Thoracic aorta (tissue), 2 donors: ENCODE measurements around the gene TNFRSF8. TPM values are rescaled to one million over a fixed set of nuclear protein-coding genes. Genes with fewer than 3 reads are reported as not detected.

Source experiments
- ATAC-seq: fragments of 150-250 bp; one replicate; pipeline ENCODE4 v1.8.0; 2017; ENCODE audit warnings: low read depth; ENCODE audit not compliant: insufficient number of reproducible peaks, low FRiP score
- DNase-seq: peaks from one replicate; pipeline ENCODE4 v3.0.0-alpha.2; 2020; ENCODE audit warnings: low spot score
- H3K27ac ChIP-seq, 2 donors: fragments of 200-600 bp; sonication (generic); 1 replicate in 1 of 2; 2 replicates in 1 of 2; pipeline ENCODE4 v1.5.1; 2016; ENCODE audit warnings: mild to moderate bottlenecking in 2 of 2, moderate library complexity in 2 of 2
- H3K27me3 ChIP-seq: fragments of 200-600 bp; sonication (generic); replicated peaks from 2 replicates; pipeline ENCODE4 v1.6.0; 2016; ENCODE audit warnings: mild to moderate bottlenecking; ENCODE audit not compliant: insufficient read depth
- H3K36me3 ChIP-seq: fragments of 200-600 bp; sonication (generic); one replicate; pipeline ENCODE4 v1.5.1; 2016
- H3K4me1 ChIP-seq, 2 donors: fragments of 200-600 bp; sonication (generic); 1 replicate in 1 of 2; 2 replicates in 1 of 2; pipeline versions ENCODE4 v1.5.1 to v1.6.0; 2016; ENCODE audit warnings: low read depth in 2 of 2, mild to moderate bottlenecking in 1 of 2; ENCODE audit not compliant: control insufficient read depth in 1 of 2
- H3K4me3 ChIP-seq: fragments of 200-600 bp; sonication (generic); 2 replicates; pipeline ENCODE4 v1.5.1; 2016; ENCODE audit warnings: mild to moderate bottlenecking
- H3K9me3 ChIP-seq: fragments of 200-600 bp; sonication (generic); 2 replicates; pipeline ENCODE4 v1.5.1; 2016
- total RNA-seq, 2 donors: library from RNA; depleted of rRNA; stranded (reverse); fragments of >200 nt; gene quantifications; one replicate each; pipeline versions ENCODE4 v1.1.0 to v1.2.3, GENCODE V29; 2016
- TF ChIP-seq, protein P1 (sequence below): fragments of 200-600 bp; sonication (generic); IDR thresholded peaks from one replicate; pipeline ENCODE4 v1.5.1; 2019; ENCODE audit warnings: antibody characterized with exemption

Gene TNFRSF8
- total RNA-seq, 2 donors from 2014 or later: 0.49 to 0.54 TPM

DNA sequence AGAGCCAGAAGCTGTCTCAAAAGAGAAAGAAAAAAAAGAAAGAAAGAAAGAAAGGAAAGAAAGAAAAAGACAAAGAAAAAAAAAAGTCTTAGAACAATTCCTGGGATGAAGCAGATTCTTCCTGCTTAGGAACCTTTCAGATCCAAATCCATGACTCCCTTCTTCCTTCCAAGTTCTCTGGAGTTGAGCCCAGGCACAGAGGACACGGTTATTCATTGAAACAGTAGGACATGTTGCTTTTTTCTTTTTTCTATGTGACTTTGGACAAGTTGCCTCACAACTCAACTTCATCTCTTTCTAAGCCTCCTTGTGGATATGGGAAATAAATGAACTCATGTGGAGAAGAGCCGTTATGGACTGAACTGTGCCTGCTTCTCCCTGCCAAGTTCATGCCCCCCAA is 14.7 kb upstream of the TNFRSF8 start:
- Histone ChIP-seq H3K4me1 (peaks cover 5 to 19% of the 10 kb centered on the region in 2 donors), H3K36me3 (no peaks in the 10 kb centered on the region), H3K27ac (no peak overlapping the region), H3K27me3 (no peaks in the 10 kb centered on the region), H3K9me3 (no peaks in the 10 kb centered on the region), H3K4me3 (no peak overlapping the region)
- no peak for ATAC-seq
- TF ChIP-seq, protein P1, sequence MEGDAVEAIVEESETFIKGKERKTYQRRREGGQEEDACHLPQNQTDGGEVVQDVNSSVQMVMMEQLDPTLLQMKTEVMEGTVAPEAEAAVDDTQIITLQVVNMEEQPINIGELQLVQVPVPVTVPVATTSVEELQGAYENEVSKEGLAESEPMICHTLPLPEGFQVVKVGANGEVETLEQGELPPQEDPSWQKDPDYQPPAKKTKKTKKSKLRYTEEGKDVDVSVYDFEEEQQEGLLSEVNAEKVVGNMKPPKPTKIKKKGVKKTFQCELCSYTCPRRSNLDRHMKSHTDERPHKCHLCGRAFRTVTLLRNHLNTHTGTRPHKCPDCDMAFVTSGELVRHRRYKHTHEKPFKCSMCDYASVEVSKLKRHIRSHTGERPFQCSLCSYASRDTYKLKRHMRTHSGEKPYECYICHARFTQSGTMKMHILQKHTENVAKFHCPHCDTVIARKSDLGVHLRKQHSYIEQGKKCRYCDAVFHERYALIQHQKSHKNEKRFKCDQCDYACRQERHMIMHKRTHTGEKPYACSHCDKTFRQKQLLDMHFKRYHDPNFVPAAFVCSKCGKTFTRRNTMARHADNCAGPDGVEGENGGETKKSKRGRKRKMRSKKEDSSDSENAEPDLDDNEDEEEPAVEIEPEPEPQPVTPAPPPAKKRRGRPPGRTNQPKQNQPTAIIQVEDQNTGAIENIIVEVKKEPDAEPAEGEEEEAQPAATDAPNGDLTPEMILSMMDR: no peak
- no peak for DNase-seq

DNA sequence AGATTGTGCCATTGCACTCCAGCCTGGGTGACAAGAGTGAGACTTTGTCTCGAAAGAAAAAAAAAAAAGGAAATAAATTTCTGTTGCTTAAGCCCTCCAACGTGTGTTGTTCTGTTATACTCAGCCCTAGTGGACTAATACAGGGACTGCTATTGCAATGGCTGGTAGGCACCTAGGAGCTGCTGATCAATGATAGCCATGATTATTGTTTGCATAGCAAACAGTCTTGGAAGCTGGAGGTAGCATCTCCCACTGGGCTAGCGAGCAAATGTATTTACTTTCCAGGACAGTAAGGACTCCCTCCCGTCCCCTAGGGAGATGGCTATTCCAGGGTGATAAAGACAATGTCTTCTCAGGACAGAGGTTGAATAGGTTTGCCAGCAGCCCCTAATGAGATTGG is 13.5 kb upstream of the TNFRSF8 start:
- ATAC-seq: no peak
- H3K4me1 ChIP-seq: peaks cover 5 to 23% of the 10 kb centered on the region in 2 donors
- TF ChIP-seq, protein P1: no peak

DNA sequence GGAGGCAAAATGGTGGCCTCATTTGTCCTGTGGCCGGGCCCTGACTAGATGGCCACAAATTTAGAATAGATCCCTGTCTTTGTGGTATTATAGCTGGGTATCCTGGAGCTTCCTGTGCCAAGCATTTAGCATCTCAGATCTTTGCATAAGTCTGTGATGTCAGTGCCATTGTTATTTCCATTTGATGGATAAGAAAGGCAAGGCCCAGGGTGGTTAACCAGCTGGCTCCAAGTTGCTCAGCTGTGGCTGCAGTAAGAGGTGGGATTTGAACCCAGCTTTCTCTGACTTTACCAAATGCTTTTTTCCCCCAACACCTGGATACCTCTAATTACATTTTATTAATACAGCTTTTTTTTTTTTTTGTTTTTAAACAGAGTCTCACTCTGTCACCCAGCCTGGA is 11.7 kb upstream of the TNFRSF8 start:
- Histone ChIP-seq H3K27ac (no peak overlapping the region), H3K36me3 (no peaks in the 10 kb centered on the region), H3K9me3 (no peaks in the 10 kb centered on the region), H3K4me3 (no peak overlapping the region), H3K4me1 (peaks cover 5 to 23% of the 10 kb centered on the region in 2 donors), H3K27me3 (no peaks in the 10 kb centered on the region)
- DNase-seq (no peak), ATAC-seq (no peak)
- TF ChIP-seq, protein P1: no peak

More for the DNA sequence above, 13.5 kb upstream of the TNFRSF8 start:
- Histone ChIP-seq H3K4me3 (no peak overlapping the region), H3K36me3 (no peaks in the 10 kb centered on the region), H3K9me3 (no peaks in the 10 kb centered on the region), H3K27ac (no peak overlapping the region), H3K27me3 (no peaks in the 10 kb centered on the region)
- no peak for DNase-seq

DNA sequence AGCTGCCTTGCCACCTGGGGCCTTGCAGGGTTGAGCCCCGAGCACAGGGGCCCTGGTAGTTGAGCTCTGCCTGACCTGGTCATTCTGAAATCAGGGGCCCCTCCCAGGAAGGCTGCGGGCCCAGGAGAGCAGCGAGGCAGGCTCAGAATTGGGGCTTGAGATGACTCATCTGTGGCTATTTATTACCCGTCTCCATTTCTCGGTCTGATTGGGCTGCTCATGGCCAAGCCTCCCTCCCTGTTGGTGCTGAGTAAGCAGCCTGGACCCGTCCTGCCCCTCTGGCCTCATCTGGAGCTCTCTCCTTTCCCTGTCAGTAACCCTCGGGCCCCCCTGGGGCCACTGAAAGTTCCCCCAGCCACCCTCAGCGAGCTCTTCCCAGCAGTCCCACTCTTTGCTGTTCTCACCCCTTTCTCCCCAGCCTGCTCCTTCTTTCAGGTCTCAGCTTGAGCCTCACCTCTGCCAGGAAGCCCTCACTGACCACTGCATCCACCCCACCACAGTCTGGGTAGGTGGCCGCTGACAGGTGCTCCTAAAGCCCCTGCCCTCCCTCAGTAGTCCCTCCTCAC is 11.0 kb upstream of the TNFRSF8 start:
- DNase-seq: peak; percentile 38

DNA sequence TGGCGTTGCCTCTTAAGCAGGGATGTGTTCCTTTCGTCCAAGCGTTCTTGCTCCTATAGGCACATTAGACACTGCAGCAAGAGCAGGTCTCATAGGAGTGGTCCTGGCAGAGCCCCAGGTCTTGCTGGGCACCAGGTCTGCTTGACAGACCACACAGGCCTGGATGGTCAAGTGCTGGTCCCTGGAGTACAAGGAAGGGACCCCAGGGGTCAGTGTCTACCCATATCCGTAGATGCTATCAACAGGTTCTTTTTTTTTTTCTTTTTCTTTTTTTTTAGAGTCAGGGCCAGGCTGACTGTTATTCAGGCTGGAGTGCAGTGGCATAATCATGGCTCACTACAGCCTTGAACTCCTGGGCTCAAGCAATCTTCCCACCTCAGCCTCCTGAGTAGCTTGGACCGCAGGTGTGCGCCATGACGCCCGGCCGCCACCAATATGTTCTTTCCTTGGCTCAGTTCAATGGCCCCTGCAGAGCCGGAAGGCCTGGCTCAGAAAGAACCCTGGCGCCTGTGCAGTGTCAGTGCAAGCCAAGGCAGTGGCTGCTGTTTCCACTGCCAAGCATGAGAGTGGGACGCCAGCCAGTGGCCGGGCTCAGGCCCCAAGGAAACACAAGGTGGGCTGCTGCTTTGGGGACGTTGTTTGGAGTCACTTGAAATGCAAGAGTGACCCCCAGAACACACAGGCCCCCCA is 10.0 kb upstream of the TNFRSF8 start:
- ATAC-seq (no peak), DNase-seq (no peak)
- TF ChIP-seq, protein P1: peak; percentile 54
- H3K36me3 ChIP-seq: no peaks in the 10 kb centered on the region
- no peak overlapping the region for H3K4me3 ChIP-seq
- H3K27ac ChIP-seq: peak overlapping the region in 1 of 2 donors; percentile 30
- H3K4me1 ChIP-seq: peaks cover 5 to 23% of the 10 kb centered on the region in 2 donors
- no peaks in the 10 kb centered on the region for H3K27me3 ChIP-seq
- no peaks in the 10 kb centered on the region for H3K9me3 ChIP-seq

More for the DNA sequence above, 11.0 kb upstream of the TNFRSF8 start:
- peak; percentile 88 for ATAC-seq
- Histone ChIP-seq H3K27ac (no peak overlapping the region), H3K27me3 (no peaks in the 10 kb centered on the region), H3K4me3 (peak overlapping the region; percentile 39), H3K9me3 (no peaks in the 10 kb centered on the region), H3K4me1 (peaks cover 5 to 23% of the 10 kb centered on the region in 2 donors), H3K36me3 (no peaks in the 10 kb centered on the region)
- TF ChIP-seq, protein P1: no peak
